ENCODE data around the gene SRPK1.

- no peak for TF ChIP-seq CTCF (IDR thresholded peaks at IDR 0.05; ENCODE audit: borderline replicate concordance, extremely low read depth, low read length, poor library complexity, severe bottlenecking)
- no peak for TF ChIP-seq EZH2 (IDR thresholded peaks at IDR 0.05; ENCODE audit: borderline replicate concordance, low read depth, low read length, severe bottlenecking)
Observed at GRCh38 chr6:35911871-35912653, 8.8 kb downstream of the SRPK1 start.
